ENCODE results near the gene STAB2. TPM values are rescaled to one million over a fixed set of nuclear protein-coding genes. Genes with fewer than 3 reads are reported as not detected.

Gene STAB2
- total RNA-seq, 1 donor from 2014 or later = not detected

GRCh38 chr12:103799504-103799856 is 212.4 kb downstream of the STAB2 start:
- no peak for TF ChIP-seq CTCF (IDR thresholded peaks at IDR 0.05; ENCODE audit: insufficient read depth, low read length, poor library complexity, severe bottlenecking)
- Histone ChIP-seq H3K36me3 (ENCODE audit: control insufficient read depth, insufficient read depth, low read length) (peaks cover 1% of the 10 kb centered on the region), H3K4me3 (ENCODE audit: low read depth, low read length) (no peak overlapping the region), H3K27me3 (ENCODE audit: control insufficient read depth, insufficient read depth, low read length) (no peaks in the 10 kb centered on the region)
- DNase-seq (ENCODE audit: low read depth) = no peak

- Histone ChIP-seq H3K27me3 (ENCODE audit: control insufficient read depth, insufficient read depth, low read length) (no peaks in the 10 kb centered on the region), H3K4me3 (ENCODE audit: low read depth, low read length) (no peak overlapping the region), H3K36me3 (ENCODE audit: control insufficient read depth, insufficient read depth, low read length) (no peaks in the 10 kb centered on the region)
- DNase-seq (ENCODE audit: low read depth) = no peak
- no peak for TF ChIP-seq CTCF (IDR thresholded peaks at IDR 0.05; ENCODE audit: insufficient read depth, low read length, poor library complexity, severe bottlenecking)
Observed at GRCh38 chr12:103799857-103800771, 213.0 kb downstream of the STAB2 start.

- peak; percentile 84 for DNase-seq (ENCODE audit: low read depth)
- Histone ChIP-seq H3K36me3 (ENCODE audit: control insufficient read depth, insufficient read depth, low read length) (no peaks in the 10 kb centered on the region), H3K27me3 (ENCODE audit: control insufficient read depth, insufficient read depth, low read length) (no peaks in the 10 kb centered on the region), H3K4me3 (ENCODE audit: low read depth, low read length) (no peak overlapping the region)
- TF ChIP-seq CTCF (IDR thresholded peaks at IDR 0.05; ENCODE audit: insufficient read depth, low read length, poor library complexity, severe bottlenecking) = no peak
Observed at GRCh38 chr12:103801709-103802585, 214.9 kb downstream of the STAB2 start.

GRCh38 chr12:103802586-103802886 is 215.5 kb downstream of the STAB2 start:
- Histone ChIP-seq H3K4me3 (ENCODE audit: low read depth, low read length) (no peak overlapping the region), H3K27me3 (ENCODE audit: control insufficient read depth, insufficient read depth, low read length) (no peaks in the 10 kb centered on the region), H3K36me3 (ENCODE audit: control insufficient read depth, insufficient read depth, low read length) (no peaks in the 10 kb centered on the region)
- no peak for TF ChIP-seq CTCF (IDR thresholded peaks at IDR 0.05; ENCODE audit: insufficient read depth, low read length, poor library complexity, severe bottlenecking)
- DNase-seq (ENCODE audit: low read depth) = no peak

GRCh38 chr12:103803847-103804246 is 216.8 kb downstream of the STAB2 start:
- Histone ChIP-seq H3K4me3 (ENCODE audit: low read depth, low read length) (no peak overlapping the region), H3K36me3 (ENCODE audit: control insufficient read depth, insufficient read depth, low read length) (no peaks in the 10 kb centered on the region), H3K27me3 (ENCODE audit: control insufficient read depth, insufficient read depth, low read length) (no peaks in the 10 kb centered on the region)
- no peak for DNase-seq (ENCODE audit: low read depth)
- no peak for TF ChIP-seq CTCF (IDR thresholded peaks at IDR 0.05; ENCODE audit: insufficient read depth, low read length, poor library complexity, severe bottlenecking)
